Measurements from ENCODE around the gene CCDC88C. TPM values are rescaled to one million over a fixed set of nuclear protein-coding genes. Genes with fewer than 3 reads are reported as not detected.

CCDC88C gene
- total RNA-seq, 2 donors from 2014 or later: 32.5 to 54.4 TPM

- Histone ChIP-seq H3K36me3 (no peaks in the 10 kb centered on the region), H3K27ac (no peak overlapping the region), H3K4me1 (replicated peaks) (no peaks in the 10 kb centered on the region), H3K9me3 (no peaks in the 10 kb centered on the region), H3K4me3 (no peak overlapping the region), H3K27me3 (replicated peaks; ENCODE audit: insufficient read depth) (no peaks in the 10 kb centered on the region)
- intact Hi-C loops (cut with DNase I): no loop called here
- WGBS: 83% methylated on average over 7 of the region's 7 CpGs
- TF ChIP-seq POLR2AphosphoS5 (IDR thresholded peaks at IDR 0.05) (no peak), POLR2A (IDR thresholded peaks at IDR 0.05) (no peak), CTCF (IDR thresholded peaks at IDR 0.05) (no peak)
- DNase-seq (ENCODE audit: low spot score): no peak
Measured at GRCh38 chr14:91327250-91327595, 90.4 kb downstream of the CCDC88C start.

DNA sequence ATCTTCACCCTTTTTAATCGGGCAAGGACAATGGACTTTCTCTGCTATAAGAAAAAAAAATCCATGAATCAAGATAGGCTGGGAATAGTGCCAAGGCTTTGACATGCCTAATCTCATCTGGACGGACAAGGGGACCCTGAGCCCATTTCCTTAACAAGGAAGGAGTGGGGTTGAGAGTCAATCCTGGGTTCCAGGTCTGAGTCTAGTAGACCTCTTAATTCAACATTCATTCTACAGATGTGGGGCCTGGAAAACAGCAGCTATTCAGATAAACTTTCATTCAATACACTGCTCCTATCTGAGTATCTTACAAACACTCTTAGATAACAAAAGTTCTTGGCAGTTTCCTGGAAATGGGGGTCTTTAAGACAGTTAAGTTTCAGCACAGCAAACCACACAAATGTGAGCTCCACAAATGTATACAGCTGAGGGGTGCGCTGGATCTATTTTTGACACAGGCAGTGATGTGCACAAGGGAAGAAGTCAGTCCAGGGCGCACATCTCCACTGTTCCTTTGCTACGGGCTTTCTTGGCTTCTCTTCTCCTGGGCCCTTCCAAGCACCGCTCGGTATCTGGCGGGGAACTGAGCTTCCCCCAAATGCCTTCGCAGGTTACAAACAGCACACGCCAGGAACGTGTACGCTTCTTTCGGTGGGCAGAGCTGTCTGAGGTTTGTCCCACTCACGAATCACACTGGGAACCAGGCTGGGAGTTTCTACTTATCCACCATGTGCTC is 90.9 kb downstream of the CCDC88C start:
- no peak overlapping the region for H3K27ac ChIP-seq

DNA sequence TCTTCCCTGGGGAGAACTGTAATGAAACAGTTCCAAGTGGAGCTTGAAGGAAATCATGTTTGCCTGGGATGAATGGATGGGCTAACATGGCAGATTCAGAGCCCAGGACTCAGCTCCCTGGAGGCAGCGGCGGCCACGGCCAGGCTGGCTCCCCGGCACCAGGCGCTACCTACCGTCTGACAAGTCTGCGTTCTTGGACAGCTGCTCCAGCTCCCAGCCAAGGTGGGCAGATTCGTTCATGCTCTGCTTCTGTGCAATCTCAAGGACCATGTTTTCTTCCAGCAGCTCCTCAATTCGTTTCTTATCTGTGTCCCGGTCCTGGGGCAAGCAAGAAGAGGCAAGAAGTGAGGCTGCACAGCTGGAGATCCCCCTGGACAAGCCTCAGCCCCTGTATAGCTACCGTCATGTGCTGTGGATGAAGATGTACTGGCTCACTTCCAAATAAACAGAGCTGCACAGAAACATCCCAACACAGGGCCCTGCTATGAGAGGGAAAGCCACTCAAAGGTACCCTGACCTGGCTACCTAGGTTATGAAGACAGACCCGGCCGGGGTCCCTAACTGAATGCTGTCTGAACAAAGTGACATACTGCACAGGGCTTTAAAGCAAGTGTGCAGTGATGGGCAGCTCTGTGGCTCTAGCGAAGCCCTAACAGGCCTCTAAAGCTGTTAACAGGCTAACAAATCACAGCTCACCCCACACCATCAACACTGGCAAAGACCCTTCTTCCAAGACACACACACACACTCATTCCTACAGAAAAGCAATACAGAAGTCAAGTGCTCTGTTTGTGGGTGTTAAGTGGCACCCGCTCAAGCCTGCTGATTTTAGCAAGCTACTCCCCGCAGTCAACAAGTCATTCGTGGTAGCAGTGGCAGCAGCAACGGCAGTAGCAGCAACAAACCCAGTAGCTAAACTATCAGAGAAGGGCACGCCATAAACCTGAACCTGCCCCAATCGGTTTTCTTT is 92.7 kb downstream of the CCDC88C start:
- Histone ChIP-seq H3K27ac (peak overlapping the region; percentile 8 to 18), H3K36me3 (no peaks in the 10 kb centered on the region), H3K9me3 (no peaks in the 10 kb centered on the region), H3K4me1 (replicated peaks) (no peaks in the 10 kb centered on the region), H3K4me3 (no peak overlapping the region), H3K27me3 (replicated peaks; ENCODE audit: insufficient read depth) (no peaks in the 10 kb centered on the region)
- no peak for DNase-seq (ENCODE audit: low spot score)
- WGBS: 73% methylated on average over 20 of the region's 20 CpGs
- TF ChIP-seq CTCF (IDR thresholded peaks at IDR 0.05): no peak
- no peak for TF ChIP-seq POLR2AphosphoS5 (IDR thresholded peaks at IDR 0.05)
- no peak for TF ChIP-seq POLR2A (IDR thresholded peaks at IDR 0.05)
- intact Hi-C loops (cut with DNase I): loop anchor here (5.0 kb wide), 1 partner anchor 182 kb away; no protein-coding TSS in a partner anchor

More for the DNA sequence above, 90.9 kb downstream of the CCDC88C start:
- intact Hi-C loops (cut with DNase I): no loop called here
- H3K4me3 ChIP-seq: no peak overlapping the region
- no peak for DNase-seq (ENCODE audit: low spot score)
- H3K27me3 ChIP-seq (replicated peaks; ENCODE audit: insufficient read depth): no peaks in the 10 kb centered on the region
- TF ChIP-seq POLR2AphosphoS5 (IDR thresholded peaks at IDR 0.05) (no peak), POLR2A (IDR thresholded peaks at IDR 0.05) (no peak), CTCF (IDR thresholded peaks at IDR 0.05) (no peak)
- 51% methylated on average over 14 of the region's 14 CpGs for whole genome bisulfite sequencing
- no peaks in the 10 kb centered on the region for H3K36me3 ChIP-seq
- H3K4me1 ChIP-seq (replicated peaks): no peaks in the 10 kb centered on the region
- H3K9me3 ChIP-seq: no peaks in the 10 kb centered on the region

DNA sequence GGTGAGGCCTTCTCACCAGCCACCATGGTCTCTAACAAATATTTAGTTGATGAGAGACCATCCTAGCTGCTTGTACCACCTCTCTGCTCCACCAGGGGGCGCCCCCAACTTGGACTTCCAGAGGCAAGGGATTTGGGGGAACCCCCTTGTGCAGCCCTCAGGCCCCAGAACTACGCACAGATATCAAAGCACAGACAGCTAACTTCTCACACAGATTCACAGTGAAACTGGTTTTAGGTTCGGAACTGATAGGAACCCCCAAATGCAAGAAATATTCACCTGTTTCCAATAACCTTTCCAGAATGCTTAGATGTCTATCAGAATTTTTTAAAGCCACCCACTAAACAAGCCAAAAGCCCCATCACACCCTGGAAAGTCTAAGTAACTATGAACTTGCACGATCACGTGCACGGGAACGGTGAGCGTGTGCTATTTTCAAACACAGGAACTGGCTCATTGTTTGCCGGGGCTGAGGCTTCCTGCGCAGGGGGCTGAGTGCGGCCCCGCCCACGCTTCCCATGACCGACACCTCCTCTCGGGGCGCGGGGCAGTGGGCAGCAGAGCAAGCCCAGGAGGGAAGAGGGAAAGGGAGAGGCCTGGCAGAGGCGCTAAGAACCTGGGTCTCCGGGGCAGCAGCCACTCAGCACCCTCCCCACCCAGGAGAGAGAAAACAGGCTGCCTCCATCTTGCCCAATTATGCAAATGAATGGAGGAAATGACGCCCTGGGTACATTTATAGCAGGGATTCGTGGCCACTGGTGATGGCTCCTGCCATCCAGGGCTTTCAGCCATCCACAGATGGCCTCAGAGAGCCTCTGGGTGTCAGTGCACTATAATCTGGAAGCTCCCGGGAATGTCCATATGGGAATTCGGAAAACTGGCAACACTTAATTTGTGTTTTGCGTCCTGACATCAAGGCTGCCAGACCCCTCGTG is 93.7 kb downstream of the CCDC88C start:
- Histone ChIP-seq H3K27me3 (replicated peaks; ENCODE audit: insufficient read depth) (no peaks in the 10 kb centered on the region), H3K36me3 (no peaks in the 10 kb centered on the region), H3K9me3 (no peaks in the 10 kb centered on the region), H3K4me1 (replicated peaks) (no peaks in the 10 kb centered on the region), H3K4me3 (no peak overlapping the region), H3K27ac (peak overlapping the region; percentile 8 to 18)
- WGBS: 43% methylated on average over 25 of the region's 25 CpGs
- DNase-seq (ENCODE audit: low spot score): peak; percentile 85
- intact Hi-C loops (cut with DNase I): loop anchor here (1.0 to 5.0 kb wide), 2 partner anchors 94 to 183 kb away; no protein-coding TSS in a partner anchor
- TF ChIP-seq POLR2AphosphoS5 (IDR thresholded peaks at IDR 0.05): peak; percentile 33
- TF ChIP-seq CTCF (IDR thresholded peaks at IDR 0.05): peak; percentile 96 to 99 (median 98)
- TF ChIP-seq POLR2A (IDR thresholded peaks at IDR 0.05): no peak

Measured in prostate gland (tissue), 2 donors.